ENCODE measurements around the gene NSFL1C. TPM values are rescaled to one million over a fixed set of nuclear protein-coding genes. Genes with fewer than 3 reads are reported as not detected.

NSFL1C gene
- total RNA-seq, 1 experiment from 2014 or later: 151 TPM

- H3K36me3 ChIP-seq (ENCODE audit: control insufficient read depth, insufficient read depth, low read length): peaks cover 12% of the 10 kb centered on the region
- in situ Hi-C loops (cut with HindIII; ENCODE audit: low pct_unique_long_range_greater_than_20kb, low sequenced_read_pairs): no loop called here
- peaks cover 5% of the 10 kb centered on the region for H3K4me1 ChIP-seq (ENCODE audit: control insufficient read depth, insufficient read depth, low read length)
- H3K4me3 ChIP-seq (ENCODE audit: low read depth in 2 of 2, low read length in 2 of 2): no peak overlapping the region
- CTCF ChIA-PET: no interaction called here
- H3K9me3 ChIP-seq (ENCODE audit: control insufficient read depth, insufficient read depth, low read depth, low read length): no peaks in the 10 kb centered on the region
- POLR2A ChIA-PET: no interaction called here
- H3K27me3 ChIP-seq (ENCODE audit: control insufficient read depth, insufficient read depth, low read length): no peaks in the 10 kb centered on the region
- TF ChIP-seq REST (IDR thresholded peaks at IDR 0.05; ENCODE audit: insufficient read depth in 1 of 2, low read depth in 2 of 2, low read length in 1 of 2) (no peak), CTCF (IDR thresholded peaks at IDR 0.05) (no peak), TCF7L2 (IDR thresholded peaks at IDR 0.05; ENCODE audit: low read depth, low read length) (no peak), POLR2AphosphoS5 (IDR thresholded peaks at IDR 0.05; ENCODE audit: low read depth, low read length) (no peak), SIN3A (IDR thresholded peaks at IDR 0.05; ENCODE audit: borderline replicate concordance, insufficient read depth, low read depth, low read length) (no peak)
- no peak overlapping the region for H3K27ac ChIP-seq (ENCODE audit: low read length)
- ATAC-seq (no peak), DNase-seq (ENCODE audit: low read depth, low spot score) (no peak)
- no TSS peak for BruUV-seq (replicated peaks)
- intact Hi-C loops (cut with micrococcal nuclease; ENCODE audit: unreplicated experiment): no loop called here
Observed at GRCh38 chr20:1442304-1442703, 24.3 kb downstream of the NSFL1C start.

- H3K4me3 ChIP-seq (ENCODE audit: low read depth in 2 of 2, low read length in 2 of 2): no peak overlapping the region
- DNase-seq (ENCODE audit: low read depth, low spot score) (no peak), ATAC-seq (no peak)
- TF ChIP-seq REST (IDR thresholded peaks at IDR 0.05; ENCODE audit: insufficient read depth in 1 of 2, low read depth in 2 of 2, low read length in 1 of 2) (no peak), CTCF (IDR thresholded peaks at IDR 0.05) (no peak), SIN3A (IDR thresholded peaks at IDR 0.05; ENCODE audit: borderline replicate concordance, insufficient read depth, low read depth, low read length) (no peak)
- H3K9me3 ChIP-seq (ENCODE audit: control insufficient read depth, insufficient read depth, low read depth, low read length): no peaks in the 10 kb centered on the region
- no peak overlapping the region for H3K27ac ChIP-seq (ENCODE audit: low read length)
- no peaks in the 10 kb centered on the region for H3K27me3 ChIP-seq (ENCODE audit: control insufficient read depth, insufficient read depth, low read length)
- in situ Hi-C loops (cut with HindIII; ENCODE audit: low pct_unique_long_range_greater_than_20kb, low sequenced_read_pairs): no loop called here
- ChIA-PET CTCF (no interaction called here), POLR2A (no interaction called here)
- H3K4me1 ChIP-seq (ENCODE audit: control insufficient read depth, insufficient read depth, low read length): peaks cover 10% of the 10 kb centered on the region
- peaks cover 12% of the 10 kb centered on the region for H3K36me3 ChIP-seq (ENCODE audit: control insufficient read depth, insufficient read depth, low read length)
- intact Hi-C loops (cut with micrococcal nuclease; ENCODE audit: unreplicated experiment): no loop called here
- no TSS peak for BruUV-seq (replicated peaks)
Observed at GRCh38 chr20:1441133-1441532, 25.5 kb downstream of the NSFL1C start.

Data from Panc1 (cell line).